ENCODE results near the gene CEP170B.

- TF ChIP-seq CTCF (conservative IDR thresholded peaks at IDR 0.05; ENCODE audit: low read length) = no peak
- no peak for TF ChIP-seq EZH2phosphoT487 (IDR thresholded peaks at IDR 0.05; ENCODE audit: borderline replicate concordance)
Measured at GRCh38 chr14:104863923-104864266, 1.2 kb upstream of the CEP170B start.

Measured in Loucy (cell line).